ENCODE data around the gene SPINK4. TPM values are rescaled to one million over a fixed set of nuclear protein-coding genes. Genes with fewer than 3 reads are reported as not detected.

The SPINK4 gene
- polyA plus RNA-seq, 3 donors from 2014 or later: not detected

DNA sequence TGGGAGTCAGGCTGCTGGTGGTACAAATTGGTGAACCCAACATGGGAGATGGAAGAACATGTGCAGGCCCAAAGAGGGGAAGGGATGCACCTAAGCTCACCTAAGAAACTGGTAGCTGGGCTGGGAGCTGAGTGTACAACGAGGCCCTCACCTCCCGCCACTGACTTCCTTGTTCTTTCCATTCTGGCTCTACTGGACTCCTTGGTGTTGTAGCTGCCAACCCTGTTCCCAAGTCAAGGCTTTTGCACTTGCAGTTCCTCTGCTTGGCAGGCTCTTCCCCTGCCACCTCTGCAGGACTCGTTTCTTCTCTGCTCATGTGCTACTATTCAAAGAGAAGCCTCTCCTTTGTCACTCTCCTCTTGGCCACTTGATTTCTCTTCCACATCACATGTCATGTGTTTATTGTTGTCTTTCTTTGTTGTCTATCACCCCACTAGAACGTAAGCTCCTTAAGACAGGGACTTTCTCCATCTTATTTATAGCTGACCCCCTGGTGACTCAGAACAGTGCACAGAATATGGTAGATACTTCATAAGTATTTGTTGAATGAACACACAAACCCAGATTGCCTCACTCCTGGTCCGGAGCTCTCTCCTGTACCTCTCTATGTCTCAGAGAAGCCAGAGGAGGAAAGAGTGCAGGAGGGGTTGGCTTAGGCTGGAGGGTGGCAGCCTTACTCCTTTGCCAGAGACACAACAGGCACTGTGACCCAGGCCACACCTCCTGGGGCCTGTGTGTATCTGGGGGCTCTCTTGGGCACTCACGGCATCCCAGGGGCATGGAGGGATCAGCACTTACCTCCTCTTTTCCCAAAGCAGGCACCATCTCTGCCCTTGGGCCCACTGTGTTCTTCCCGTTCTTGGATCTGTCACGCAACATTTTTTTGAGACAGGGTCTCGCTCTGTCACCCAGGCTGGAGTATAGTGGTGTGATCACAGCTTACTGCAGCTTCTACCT is 5.2 kb upstream of the SPINK4 start:
- H3K27me3 Mint-ChIP-seq (ENCODE audit: low read depth in 3 of 3): peaks cover 0 to 7% (median 2%) of the 10 kb centered on the region in 3 donors
- H3K27ac Mint-ChIP-seq: no peak overlapping the region
- DNase-seq: no peak
- H3K4me1 Mint-ChIP-seq: no peaks in the 10 kb centered on the region
- no peaks in the 10 kb centered on the region for H3K36me3 Mint-ChIP-seq
- no peaks in the 10 kb centered on the region for H3K9me3 Mint-ChIP-seq
- no peak overlapping the region for H3K4me3 Mint-ChIP-seq

GRCh38 chr9:33236571-33236970 is 3.4 kb upstream of the SPINK4 start:
- Mint-ChIP-seq H3K4me3 (no peak overlapping the region), H3K27ac (peak overlapping the region in 1 of 6 donors; percentile 51), H3K4me1 (no peaks in the 10 kb centered on the region), H3K9me3 (no peaks in the 10 kb centered on the region), H3K36me3 (no peaks in the 10 kb centered on the region), H3K27me3 (ENCODE audit: low read depth in 3 of 3) (peaks cover 0 to 4% (median 4%) of the 10 kb centered on the region in 3 donors)
- DNase-seq: no peak

DNA sequence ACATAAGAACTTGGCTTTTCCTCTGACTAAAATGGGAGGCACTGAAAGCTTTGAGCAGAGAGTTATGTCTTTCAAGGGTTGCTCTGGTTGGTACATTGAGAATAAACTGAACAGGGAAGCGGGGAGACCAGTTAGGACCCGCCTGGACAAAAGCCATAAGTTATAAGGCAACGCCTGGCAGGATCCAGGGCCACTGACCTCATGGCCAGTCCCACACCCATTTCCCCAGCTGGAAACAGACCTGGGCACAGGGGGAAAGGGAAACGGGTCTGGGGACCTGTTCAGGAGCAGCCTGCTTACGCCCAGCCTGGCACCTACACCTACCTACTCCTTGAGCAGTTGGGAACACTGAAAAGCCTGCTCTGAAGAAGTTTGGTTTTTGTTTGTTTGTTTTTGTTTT is 1.3 kb downstream of the SPINK4 start:
- Mint-ChIP-seq H3K9me3 (no peaks in the 10 kb centered on the region), H3K27me3 (ENCODE audit: low read depth in 3 of 3) (peaks cover 0 to 6% (median 2%) of the 10 kb centered on the region in 3 donors), H3K36me3 (peaks cover 0 to 6% (median 0%) of the 10 kb centered on the region in 3 donors), H3K4me1 (no peaks in the 10 kb centered on the region), H3K27ac (no peak overlapping the region), H3K4me3 (no peak overlapping the region)
- DNase-seq: no peak

DNA sequence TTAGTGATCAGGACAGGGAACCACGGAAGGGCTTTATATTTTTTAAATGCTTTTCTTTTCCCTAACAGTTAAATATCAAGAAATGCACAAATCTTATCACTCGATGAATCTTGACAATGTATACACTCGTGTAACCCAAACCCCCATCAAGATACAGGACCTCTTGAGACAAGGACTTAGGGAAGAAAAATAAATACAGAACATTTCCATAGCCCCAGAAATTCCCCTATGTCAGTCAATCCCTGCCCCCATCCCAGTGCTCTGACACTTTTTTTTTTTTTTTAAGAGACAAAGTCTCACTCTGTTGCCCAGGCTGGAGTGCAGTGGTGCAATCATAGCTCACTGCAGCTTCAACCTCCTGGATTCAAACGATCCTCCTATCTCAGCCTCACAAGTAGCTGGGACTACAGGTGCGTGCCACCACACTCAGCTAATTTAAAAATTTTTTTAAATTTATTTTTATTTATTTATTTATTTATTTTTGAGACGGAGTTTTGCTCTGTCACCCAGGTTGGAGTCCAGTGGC is 2.7 kb downstream of the SPINK4 start:
- Mint-ChIP-seq H3K36me3 (peaks cover 5 to 10% (median 10%) of the 10 kb centered on the region in 3 donors), H3K27me3 (ENCODE audit: low read depth in 3 of 3) (peaks cover 0 to 2% (median 2%) of the 10 kb centered on the region in 3 donors), H3K9me3 (peaks cover 0 to under 1% (median 0%) of the 10 kb centered on the region in 6 donors), H3K4me1 (no peaks in the 10 kb centered on the region), H3K4me3 (no peak overlapping the region), H3K27ac (no peak overlapping the region)
- no peak for DNase-seq

GRCh38 chr9:33244137-33244784 is 4.3 kb downstream of the SPINK4 start:
- Mint-ChIP-seq H3K9me3 (peaks cover 0 to 1% (median 0%) of the 10 kb centered on the region in 6 donors), H3K27ac (no peak overlapping the region), H3K36me3 (peaks cover 6 to 13% (median 10%) of the 10 kb centered on the region in 3 donors), H3K4me1 (no peaks in the 10 kb centered on the region), H3K27me3 (ENCODE audit: low read depth in 3 of 3) (peaks cover 0 to 6% (median 2%) of the 10 kb centered on the region in 3 donors), H3K4me3 (no peak overlapping the region)
- DNase-seq: no peak

- peaks cover 0 to 1% (median 0%) of the 10 kb centered on the region in 6 donors for H3K9me3 Mint-ChIP-seq
- no peaks in the 10 kb centered on the region for H3K4me1 Mint-ChIP-seq
- no peak overlapping the region for H3K27ac Mint-ChIP-seq
Measured at GRCh38 chr9:33245341-33245740, 5.4 kb downstream of the SPINK4 start.

DNA sequence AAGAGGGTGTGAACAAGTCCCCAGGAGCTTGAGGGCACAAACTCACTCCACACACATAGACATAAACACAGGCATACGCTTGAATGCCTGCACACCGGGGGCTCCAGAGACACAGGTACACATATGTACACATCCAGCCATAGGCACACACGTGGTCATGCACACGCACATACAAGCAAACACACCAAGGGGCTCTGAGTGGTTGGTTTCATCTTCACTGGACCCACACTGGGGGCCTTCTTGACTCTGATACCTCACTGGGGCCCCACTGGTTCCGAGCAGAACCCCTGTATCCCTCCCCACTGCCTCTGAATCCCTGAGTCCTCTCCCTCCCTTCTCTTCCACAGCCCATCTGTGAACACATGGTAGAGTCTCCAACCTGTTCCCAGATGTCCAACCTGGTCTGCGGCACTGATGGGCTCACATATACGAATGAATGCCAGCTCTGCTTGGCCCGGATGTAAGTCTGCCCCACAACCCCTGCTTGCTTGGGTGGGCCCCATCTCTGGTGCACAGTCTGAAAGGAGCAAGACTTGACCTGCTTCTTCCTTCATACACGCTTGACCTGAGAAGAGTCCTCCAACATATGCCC is 6.4 kb downstream of the SPINK4 start:
- Mint-ChIP-seq H3K4me1 (no peaks in the 10 kb centered on the region), H3K27me3 (ENCODE audit: low read depth in 3 of 3) (peaks cover 0 to 5% (median 2%) of the 10 kb centered on the region in 3 donors), H3K27ac (no peak overlapping the region), H3K4me3 (no peak overlapping the region), H3K36me3 (peaks cover 6 to 15% (median 14%) of the 10 kb centered on the region in 3 donors), H3K9me3 (peaks cover 0 to 1% (median 0%) of the 10 kb centered on the region in 6 donors)
- DNase-seq: no peak

More at GRCh38 chr9:33245341-33245740, 5.4 kb downstream of the SPINK4 start:
- peaks cover 6 to 14% (median 13%) of the 10 kb centered on the region in 3 donors for H3K36me3 Mint-ChIP-seq
- no peak overlapping the region for H3K4me3 Mint-ChIP-seq
- DNase-seq: no peak
- H3K27me3 Mint-ChIP-seq (ENCODE audit: low read depth in 3 of 3): peaks cover 0 to 7% (median 2%) of the 10 kb centered on the region in 3 donors

GRCh38 chr9:33248606-33249005 is 8.6 kb downstream of the SPINK4 start:
- no peak overlapping the region for H3K4me3 Mint-ChIP-seq
- peaks cover 0 to 5% (median 0%) of the 10 kb centered on the region in 3 donors for H3K27me3 Mint-ChIP-seq (ENCODE audit: low read depth in 3 of 3)
- H3K4me1 Mint-ChIP-seq: no peaks in the 10 kb centered on the region
- DNase-seq: no peak
- H3K36me3 Mint-ChIP-seq: peaks cover 13 to 26% (median 22%) of the 10 kb centered on the region in 3 donors
- H3K27ac Mint-ChIP-seq: no peak overlapping the region
- H3K9me3 Mint-ChIP-seq: peaks cover 0 to 1% (median 0%) of the 10 kb centered on the region in 6 donors

- Mint-ChIP-seq H3K9me3 (peaks cover 0 to 1% (median 0%) of the 10 kb centered on the region in 6 donors), H3K27me3 (ENCODE audit: low read depth in 3 of 3) (peaks cover 0 to 5% (median 0%) of the 10 kb centered on the region in 3 donors), H3K4me3 (no peak overlapping the region), H3K27ac (peak overlapping the region in 1 of 6 donors; percentile 41), H3K36me3 (peaks cover 13 to 28% (median 22%) of the 10 kb centered on the region in 3 donors), H3K4me1 (no peaks in the 10 kb centered on the region)
- no peak for DNase-seq
Measured at GRCh38 chr9:33249087-33249658, 9.2 kb downstream of the SPINK4 start.

GRCh38 chr9:33249983-33250382 is 10.0 kb downstream of the SPINK4 start:
- DNase-seq: no peak
- H3K4me3 Mint-ChIP-seq: no peak overlapping the region
- H3K9me3 Mint-ChIP-seq: peaks cover 0 to 1% (median 0%) of the 10 kb centered on the region in 6 donors
- no peaks in the 10 kb centered on the region for H3K4me1 Mint-ChIP-seq
- H3K36me3 Mint-ChIP-seq: peaks cover 13 to 36% (median 26%) of the 10 kb centered on the region in 3 donors
- peak overlapping the region in 2 of 6 donors; percentile 34 to 64 for H3K27ac Mint-ChIP-seq
- peaks cover 0 to 5% (median 0%) of the 10 kb centered on the region in 3 donors for H3K27me3 Mint-ChIP-seq (ENCODE audit: low read depth in 3 of 3)

DNA sequence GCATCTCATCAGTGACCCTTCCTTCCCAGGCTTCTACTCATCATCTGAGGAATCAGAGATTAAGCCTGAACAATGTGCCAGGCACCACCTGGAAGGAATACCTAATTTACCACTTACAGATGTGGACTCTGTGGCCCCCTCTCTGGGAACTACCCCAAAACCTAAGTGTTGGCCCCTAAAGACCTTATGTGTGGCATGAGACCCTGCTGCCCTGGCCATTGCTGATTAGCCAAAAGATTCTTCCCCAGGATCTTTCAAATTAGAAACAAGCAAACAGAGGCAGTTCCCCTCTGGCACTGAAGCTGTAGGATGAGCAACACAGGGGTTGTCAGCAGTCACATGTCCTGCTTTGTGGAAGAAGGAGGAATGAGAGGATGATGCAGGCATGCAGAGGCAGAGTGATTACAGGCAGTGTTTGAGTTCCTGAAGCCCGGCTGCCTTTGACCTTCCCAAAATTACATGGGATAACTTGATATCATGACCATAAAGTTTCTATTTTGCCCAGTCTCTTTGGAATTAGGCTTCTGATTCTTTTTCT is 10.6 kb downstream of the SPINK4 start:
- Mint-ChIP-seq H3K27ac (peak overlapping the region in 1 of 6 donors; percentile 67), H3K9me3 (peaks cover 0 to 1% (median 0%) of the 10 kb centered on the region in 6 donors)
- no peak for DNase-seq

GRCh38 chr9:33254211-33254610 is 14.2 kb downstream of the SPINK4 start:
- H3K27me3 Mint-ChIP-seq (ENCODE audit: low read depth in 3 of 3): peaks cover 0 to 1% (median 0%) of the 10 kb centered on the region in 3 donors

More for the DNA sequence above, 10.6 kb downstream of the SPINK4 start:
- Mint-ChIP-seq H3K4me1 (no peaks in the 10 kb centered on the region), H3K27me3 (ENCODE audit: low read depth in 3 of 3) (peaks cover 0 to 5% (median 0%) of the 10 kb centered on the region in 3 donors), H3K4me3 (no peak overlapping the region), H3K36me3 (peaks cover 14 to 38% (median 25%) of the 10 kb centered on the region in 3 donors)

GRCh38 chr9:33255014-33255413 is 15.0 kb downstream of the SPINK4 start:
- Mint-ChIP-seq H3K27me3 (ENCODE audit: low read depth in 3 of 3) (peaks cover 0 to under 1% (median 0%) of the 10 kb centered on the region in 3 donors), H3K9me3 (no peaks in the 10 kb centered on the region), H3K36me3 (peaks cover 30 to 61% (median 31%) of the 10 kb centered on the region in 3 donors), H3K27ac (no peak overlapping the region), H3K4me3 (no peak overlapping the region), H3K4me1 (peaks cover 0 to 7% of the 10 kb centered on the region in 2 donors)
- DNase-seq: no peak

More at GRCh38 chr9:33254211-33254610, 14.2 kb downstream of the SPINK4 start:
- H3K4me1 Mint-ChIP-seq: no peaks in the 10 kb centered on the region
- no peak overlapping the region for H3K27ac Mint-ChIP-seq
- H3K4me3 Mint-ChIP-seq: no peak overlapping the region
- no peak for DNase-seq
- peaks cover 27 to 58% (median 30%) of the 10 kb centered on the region in 3 donors for H3K36me3 Mint-ChIP-seq
- H3K9me3 Mint-ChIP-seq: no peaks in the 10 kb centered on the region
